IMR-90 (cell line): Measurements from ENCODE around the gene TRPC4AP. TPM values are rescaled to one million over a fixed set of nuclear protein-coding genes. Genes with fewer than 3 reads are reported as not detected.

Source experiments
- ATAC-seq: fragments of 200-7000 bp; cut with Tn5 transposase; 2 replicates; pipeline ENCODE4 v1.9.1; 2020; ENCODE audit warnings: low read depth, mild to moderate bottlenecking, moderate library complexity
- BruUV-seq: library from RNA; stranded (reverse); fragments of 400-500 nt; replicated peaks from 2 replicates; lab custom pipeline; 2021; lab: Mats Ljungman, UMichigan
- CTCF ChIA-PET: fragments of 300-600 bp; formaldehyde crosslinking; extraction: SDS; loops from one replicate; lab custom pipeline; 2021; ENCODE audit warnings: antibody characterized with exemption; lab: Yijun Ruan, JAX
- POLR2A ChIA-PET: fragments of 300-600 bp; sonication (Branson Sonifier 250); formaldehyde crosslinking; loops from one replicate; lab custom pipeline; 2022; ENCODE audit warnings: antibody characterized with exemption; ENCODE audit not compliant: unreplicated experiment; lab: Charles Lee
- DNase-seq: peaks from one replicate; pipeline ENCODE4 v3.0.0; 2013
- H2AFZ ChIP-seq: replicated peaks from 2 replicates; pipeline ENCODE3; 2013; ENCODE audit warnings: low read length, mild to moderate bottlenecking; ENCODE audit not compliant: poor library complexity
- H2AK5ac ChIP-seq: 2 replicates; pipeline ENCODE4 v1.6.1; 2013; ENCODE audit warnings: low read depth, low read length, inconsistent platforms
- H2AK9ac ChIP-seq: replicated peaks from 2 replicates; pipeline ENCODE3; 2013; ENCODE audit warnings: mild to moderate bottlenecking, low read depth, low read length, moderate library complexity; ENCODE audit not compliant: poor library complexity
- H2BK120ac ChIP-seq: 2 replicates; pipeline ENCODE4 v1.6.1; 2013; ENCODE audit warnings: low read depth, low read length, inconsistent platforms
- H2BK15ac ChIP-seq: 3 replicates; pipeline ENCODE4 v1.6.1; 2013; ENCODE audit warnings: low read depth, low read length, inconsistent platforms
- H2BK20ac ChIP-seq: 2 replicates; pipeline ENCODE4 v1.6.1; 2013; ENCODE audit warnings: low read depth, mild to moderate bottlenecking, inconsistent platforms, low read length, moderate library complexity
- H2BK5ac ChIP-seq: 2 replicates; pipeline ENCODE4 v1.6.1; 2013; ENCODE audit warnings: mild to moderate bottlenecking, low read depth, low read length, inconsistent platforms; ENCODE audit not compliant: poor library complexity, severe bottlenecking
- H3K14ac ChIP-seq: replicated peaks from 2 replicates; pipeline ENCODE4 v1.6.1; 2013; ENCODE audit warnings: low read depth, low read length, inconsistent platforms
- H3K18ac ChIP-seq: 2 replicates; pipeline ENCODE4 v1.6.1; 2013; ENCODE audit warnings: low read depth, low read length, control low read depth
- H3K23ac ChIP-seq: 2 replicates; pipeline ENCODE4 v1.6.1; 2013; ENCODE audit warnings: low read depth, low read length, inconsistent platforms
- H3K27ac ChIP-seq: 2 replicates; pipeline ENCODE4 v1.5.1; 2013; ENCODE audit warnings: mild to moderate bottlenecking, control low read depth, low read length; ENCODE audit not compliant: insufficient read depth
- H3K27me3 ChIP-seq: 2 replicates; pipeline ENCODE4 v1.6.1; 2013; ENCODE audit warnings: low read length; ENCODE audit not compliant: control insufficient read depth, insufficient read depth
- H3K36me3 ChIP-seq: 2 replicates; pipeline ENCODE4 v1.6.1; 2013; ENCODE audit warnings: low read length, mixed read lengths; ENCODE audit not compliant: control insufficient read depth, insufficient read depth
- H3K4ac ChIP-seq: 2 replicates; pipeline ENCODE4 v1.6.1; 2013; ENCODE audit warnings: low read depth, low read length, inconsistent platforms
- H3K4me1 ChIP-seq: 2 replicates; pipeline ENCODE4 v1.6.1; 2013; ENCODE audit warnings: low read length, mixed read lengths; ENCODE audit not compliant: control insufficient read depth, insufficient read depth
- H3K4me2 ChIP-seq: 2 replicates; pipeline ENCODE4 v1.6.1; 2013; ENCODE audit warnings: low read depth, mild to moderate bottlenecking, control low read depth, low read length, moderate library complexity
- H3K4me3 ChIP-seq: 2 replicates; pipeline ENCODE4 v1.5.1; 2013; ENCODE audit warnings: low read depth, mild to moderate bottlenecking, control low read depth, low read length, moderate library complexity; ENCODE audit not compliant: insufficient read depth
- H3K56ac ChIP-seq: 2 replicates; pipeline ENCODE4 v1.6.1; 2013; ENCODE audit warnings: low read length, inconsistent platforms; ENCODE audit not compliant: insufficient read depth; ENCODE audit errors: extremely low read depth
- H3K79me1 ChIP-seq, 2 experiments: 2 replicates each; pipeline ENCODE4 v1.6.1; 2013; ENCODE audit warnings: low read length in 2 of 2, inconsistent platforms in 1 of 2, low read depth in 1 of 2
- H3K9ac ChIP-seq: 2 replicates; pipeline ENCODE4 v1.6.1; 2013; ENCODE audit warnings: low read depth, low read length, control low read depth
- H3K9me1 ChIP-seq: 2 replicates; pipeline ENCODE4 v1.6.1; 2013; ENCODE audit warnings: low read length, inconsistent platforms; ENCODE audit not compliant: insufficient read depth
- H3K9me3 ChIP-seq: 2 replicates; pipeline ENCODE4 v1.6.1; 2013; ENCODE audit warnings: low read length; ENCODE audit not compliant: control insufficient read depth, insufficient read depth
- H4K20me1 ChIP-seq: 2 replicates; pipeline ENCODE4 v1.6.1; 2013; ENCODE audit warnings: low read length, inconsistent platforms; ENCODE audit not compliant: insufficient read depth
- H4K5ac ChIP-seq: 2 replicates; pipeline ENCODE4 v1.6.1; 2013; ENCODE audit warnings: mild to moderate bottlenecking, low read depth, low read length, control low read depth
- H4K8ac ChIP-seq, 2 experiments: 2 replicates each; pipeline ENCODE4 v1.6.1; 2013; ENCODE audit warnings: low read depth in 2 of 2, low read length in 2 of 2, control low read depth in 1 of 2, inconsistent platforms in 1 of 2
- H4K91ac ChIP-seq: 2 replicates; pipeline ENCODE4 v1.6.1; 2013; ENCODE audit warnings: low read depth, low read length, inconsistent platforms; ENCODE audit not compliant: insufficient read depth
- POLR2A ChIP-seq: IDR thresholded peaks from 2 replicates; pipeline ENCODE4 v1.6.1; 2012; ENCODE audit warnings: mild to moderate bottlenecking, low read depth, low read length
- RAD21 ChIP-seq: IDR thresholded peaks from 2 replicates; pipeline ENCODE4 v1.6.1; 2012; ENCODE audit warnings: low read length, improper control_type of control experiment
- USF2 ChIP-seq: fragments of 150-350 bp; IDR thresholded peaks from 2 replicates; pipeline ENCODE4 v1.6.1; 2017; ENCODE audit warnings: mild to moderate bottlenecking, antibody characterized with exemption, low read length, low read depth
- WGBS, 2 experiments: methylation state at CpG; one replicate each; pipeline versions ENCODE4 v1.1.5 to v1.1.7; 2013; ENCODE audit warnings: missing lambda C conversion rate in 2 of 2; ENCODE audit not compliant: insufficient read length in 1 of 2; ENCODE audit errors: extremely low coverage in 2 of 2; 5-methylcytosine and 5-hydroxymethylcytosine counted together
- dilution Hi-C: fragments of 300-500 bp; cut with HindIII; formaldehyde crosslinking; loops from one replicate; pipeline ENCODE4 v1.14.3; 2018; ENCODE audit warnings: low sequenced_read_pairs; ENCODE audit not compliant: unreplicated experiment
- in situ Hi-C: fragments of 300-500 bp; cut with MboI; formaldehyde crosslinking; loops from 3 replicates; pipeline ENCODE4 v1.14.3; 2019; ENCODE audit warnings: low sequenced_read_pairs, inconsistent platforms, mixed read lengths
- intact Hi-C: fragments of 100-400 bp; cut with micrococcal nuclease; formaldehyde crosslinking; loops from 2 replicates; pipeline ENCODE4 v1.10.0; 2022
- polyA plus RNA-seq, 3 experiments: library from polyadenylated mRNA; depleted of rRNA; stranded (reverse); fragments of >200 nt; gene quantifications; 2 replicates each; pipeline ENCODE4 v1.2.3, GENCODE V29; 2012; ENCODE audit warnings: low replicate concordance in 1 of 3
- total RNA-seq: library from RNA; depleted of rRNA; stranded (reverse); fragments of >200 nt; gene quantifications from 2 replicates; pipeline ENCODE4 v1.2.3, GENCODE V29; 2012
- TF ChIP-seq, protein P1 (sequence below): fragments of 150-350 bp; IDR thresholded peaks from 2 replicates; pipeline ENCODE4 v1.6.1; 2016; ENCODE audit warnings: low read depth, mild to moderate bottlenecking, low read length, moderate library complexity, borderline replicate concordance
- TF ChIP-seq, protein P2 (sequence below): conservative IDR thresholded peaks from 2 replicates; pipeline ENCODE4 v1.5.1; 2012; ENCODE audit warnings: mild to moderate bottlenecking, low read depth, low read length, improper control_type of control experiment

TRPC4AP gene
- total and polyA plus RNA-seq, 2 of the 4 experiments (the other 2 are of a cell fraction), result 41.0 to 81.0 TPM

- TF ChIP-seq POLR2A, result no peak
Measured at GRCh38 chr20:34982270-34983088, 110.1 kb downstream of the TRPC4AP start (continued).

- no peak overlapping the region for H3K4me2 ChIP-seq
- TF ChIP-seq, protein P1, sequence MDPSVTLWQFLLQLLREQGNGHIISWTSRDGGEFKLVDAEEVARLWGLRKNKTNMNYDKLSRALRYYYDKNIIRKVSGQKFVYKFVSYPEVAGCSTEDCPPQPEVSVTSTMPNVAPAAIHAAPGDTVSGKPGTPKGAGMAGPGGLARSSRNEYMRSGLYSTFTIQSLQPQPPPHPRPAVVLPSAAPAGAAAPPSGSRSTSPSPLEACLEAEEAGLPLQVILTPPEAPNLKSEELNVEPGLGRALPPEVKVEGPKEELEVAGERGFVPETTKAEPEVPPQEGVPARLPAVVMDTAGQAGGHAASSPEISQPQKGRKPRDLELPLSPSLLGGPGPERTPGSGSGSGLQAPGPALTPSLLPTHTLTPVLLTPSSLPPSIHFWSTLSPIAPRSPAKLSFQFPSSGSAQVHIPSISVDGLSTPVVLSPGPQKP, result no peak
- no peak for TF ChIP-seq RAD21
- peak; percentile 27; the same call in 1 of the 2 replicates for TF ChIP-seq USF2
- TF ChIP-seq, protein P2, sequence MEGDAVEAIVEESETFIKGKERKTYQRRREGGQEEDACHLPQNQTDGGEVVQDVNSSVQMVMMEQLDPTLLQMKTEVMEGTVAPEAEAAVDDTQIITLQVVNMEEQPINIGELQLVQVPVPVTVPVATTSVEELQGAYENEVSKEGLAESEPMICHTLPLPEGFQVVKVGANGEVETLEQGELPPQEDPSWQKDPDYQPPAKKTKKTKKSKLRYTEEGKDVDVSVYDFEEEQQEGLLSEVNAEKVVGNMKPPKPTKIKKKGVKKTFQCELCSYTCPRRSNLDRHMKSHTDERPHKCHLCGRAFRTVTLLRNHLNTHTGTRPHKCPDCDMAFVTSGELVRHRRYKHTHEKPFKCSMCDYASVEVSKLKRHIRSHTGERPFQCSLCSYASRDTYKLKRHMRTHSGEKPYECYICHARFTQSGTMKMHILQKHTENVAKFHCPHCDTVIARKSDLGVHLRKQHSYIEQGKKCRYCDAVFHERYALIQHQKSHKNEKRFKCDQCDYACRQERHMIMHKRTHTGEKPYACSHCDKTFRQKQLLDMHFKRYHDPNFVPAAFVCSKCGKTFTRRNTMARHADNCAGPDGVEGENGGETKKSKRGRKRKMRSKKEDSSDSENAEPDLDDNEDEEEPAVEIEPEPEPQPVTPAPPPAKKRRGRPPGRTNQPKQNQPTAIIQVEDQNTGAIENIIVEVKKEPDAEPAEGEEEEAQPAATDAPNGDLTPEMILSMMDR, result no peak
Measured at GRCh38 chr20:34980543-34981233, 111.9 kb downstream of the TRPC4AP start.

More at GRCh38 chr20:34980543-34981233, 111.9 kb downstream of the TRPC4AP start:
- in situ Hi-C loops, result no loop called here
- DNase-seq, result peak; percentile 22
- Histone ChIP-seq H3K4me3 (no peak overlapping the region), H2BK15ac (no peak overlapping the region), H4K5ac (no peak overlapping the region), H3K36me3 (no peaks in the 10 kb centered on the region), H2BK120ac (no peak overlapping the region), H3K23ac (no peak overlapping the region), H4K91ac (no peak overlapping the region), H3K9me1 (no peaks in the 10 kb centered on the region; the same call in 1 of the 2 replicates), H2AK9ac (peak overlapping the region; percentile 65), H3K4me1 (no peaks in the 10 kb centered on the region), H3K9ac (no peak overlapping the region), H4K20me1 (no peaks in the 10 kb centered on the region), H3K14ac (no peak overlapping the region), H2BK20ac (no peak overlapping the region), H3K4ac (no peak overlapping the region), H2BK5ac (no peak overlapping the region), H4K8ac (no peak overlapping the region), H3K79me1 (no peaks in the 10 kb centered on the region), H3K9me3 (no peaks in the 10 kb centered on the region), H3K56ac (no peak overlapping the region), H3K18ac (no peak overlapping the region), H2AFZ (no peak overlapping the region), H3K27ac (no peak overlapping the region), H2AK5ac (no peak overlapping the region), H3K27me3 (peaks cover 42% of the 10 kb centered on the region)
- ChIA-PET POLR2A (no interaction called here), CTCF (no interaction called here)
- WGBS, 2 experiments, result 94% methylated on average over 19 of the region's 22 CpGs; no CpG with 5 or more reads in 1 of the 2 experiments
- intact Hi-C loops, result no loop called here
- BruUV-seq, result no TSS peak
- no peak for ATAC-seq
- dilution Hi-C loops, result no loop called here
